Effector memory CD4-positive, alpha-beta T cell (primary cell): Measurements from ENCODE around the gene SPIRE1.
"Not testable (repeated sequence)": the region's sequence is repeated elsewhere in the genome, so short reads cannot be mapped to it uniquely, and the experiment has no call there.

Experiments
- DNase-seq, 3 donors: peaks; one replicate each; pipeline ENCODE4 v3.0.0-alpha.2; 2020
- H3K27ac ChIP-seq: 2 replicates; pipeline ENCODE4 v1.7.0; 2013; ENCODE audit warnings: mild to moderate bottlenecking, low read length, moderate library complexity; ENCODE audit not compliant: insufficient read depth, poor library complexity, severe bottlenecking
- H3K27me3 ChIP-seq: replicated peaks from 2 replicates; pipeline ENCODE4 v1.7.0; 2013; ENCODE audit warnings: mild to moderate bottlenecking, low read length; ENCODE audit not compliant: insufficient read depth, control insufficient read depth, poor library complexity, severe bottlenecking
- H3K36me3 ChIP-seq: 2 replicates; pipeline ENCODE4 v1.7.0; 2013; ENCODE audit warnings: mild to moderate bottlenecking, low read length, moderate library complexity; ENCODE audit not compliant: control insufficient read depth, insufficient read depth
- H3K4me1 ChIP-seq: 2 replicates; pipeline ENCODE4 v1.7.0; 2013; ENCODE audit warnings: low read length, mild to moderate bottlenecking; ENCODE audit not compliant: control insufficient read depth, insufficient read depth, poor library complexity, severe bottlenecking
- H3K4me3 ChIP-seq: 2 replicates; pipeline ENCODE4 v1.7.0; 2013; ENCODE audit warnings: low read length, low read depth, mild to moderate bottlenecking; ENCODE audit not compliant: insufficient read depth, poor library complexity, severe bottlenecking
- H3K9me3 ChIP-seq: 2 replicates; pipeline ENCODE4 v1.7.0; 2013; ENCODE audit warnings: mild to moderate bottlenecking, low read length, moderate library complexity; ENCODE audit not compliant: control insufficient read depth

SPIRE1 gene

GRCh38 chr18:12651651-12652050, 6.3 kb downstream of the SPIRE1 start:
- DNase-seq, result no peak
- Histone ChIP-seq H3K4me3 (no peak overlapping the region), H3K36me3 (no peaks in the 10 kb centered on the region), H3K9me3 (no peaks in the 10 kb centered on the region), H3K4me1 (no peaks in the 10 kb centered on the region), H3K27me3 (no peaks in the 10 kb centered on the region), H3K27ac (no peak overlapping the region)

GRCh38 chr18:12647773-12648172, 10.1 kb downstream of the SPIRE1 start:
- H3K27ac ChIP-seq, result no peak overlapping the region
- H3K27me3 ChIP-seq, result no peaks in the 10 kb centered on the region
- H3K9me3 ChIP-seq, result no peaks in the 10 kb centered on the region
- no peak for DNase-seq
- no peaks in the 10 kb centered on the region for H3K36me3 ChIP-seq
- no peak overlapping the region for H3K4me3 ChIP-seq
- no peaks in the 10 kb centered on the region for H3K4me1 ChIP-seq

GRCh38 chr18:12645751-12646203, 12.1 kb downstream of the SPIRE1 start:
- no peaks in the 10 kb centered on the region for H3K27me3 ChIP-seq
- no peaks in the 10 kb centered on the region for H3K4me1 ChIP-seq
- no peaks in the 10 kb centered on the region for H3K36me3 ChIP-seq
- no peak for DNase-seq
- H3K4me3 ChIP-seq, result no peak overlapping the region
- no peaks in the 10 kb centered on the region for H3K9me3 ChIP-seq
- no peak overlapping the region for H3K27ac ChIP-seq

DNA sequence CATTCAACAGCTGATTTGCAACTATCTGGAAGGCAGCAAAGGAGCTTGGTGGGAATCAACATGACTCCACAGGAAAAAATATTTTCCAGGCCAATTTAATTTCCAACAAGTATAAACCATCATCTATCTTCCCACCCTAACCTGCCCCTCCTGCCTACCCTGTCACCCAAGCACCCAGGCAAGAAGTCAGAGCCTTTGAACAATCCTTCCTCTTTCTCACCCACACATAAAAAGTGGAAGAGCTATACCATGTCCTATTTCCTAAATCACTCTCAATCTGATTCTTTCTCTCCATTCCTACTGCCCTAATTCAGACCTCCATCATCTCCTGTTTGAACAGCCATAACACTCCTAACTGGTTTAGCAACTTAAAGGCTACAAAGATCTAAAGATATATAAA, 12.7 kb downstream of the SPIRE1 start:
- no peak overlapping the region for H3K27ac ChIP-seq
- no peaks in the 10 kb centered on the region for H3K27me3 ChIP-seq
- H3K9me3 ChIP-seq, result no peaks in the 10 kb centered on the region
- no peaks in the 10 kb centered on the region for H3K36me3 ChIP-seq
- H3K4me3 ChIP-seq, result no peak overlapping the region
- DNase-seq, result no peak
- H3K4me1 ChIP-seq, result no peaks in the 10 kb centered on the region

DNA sequence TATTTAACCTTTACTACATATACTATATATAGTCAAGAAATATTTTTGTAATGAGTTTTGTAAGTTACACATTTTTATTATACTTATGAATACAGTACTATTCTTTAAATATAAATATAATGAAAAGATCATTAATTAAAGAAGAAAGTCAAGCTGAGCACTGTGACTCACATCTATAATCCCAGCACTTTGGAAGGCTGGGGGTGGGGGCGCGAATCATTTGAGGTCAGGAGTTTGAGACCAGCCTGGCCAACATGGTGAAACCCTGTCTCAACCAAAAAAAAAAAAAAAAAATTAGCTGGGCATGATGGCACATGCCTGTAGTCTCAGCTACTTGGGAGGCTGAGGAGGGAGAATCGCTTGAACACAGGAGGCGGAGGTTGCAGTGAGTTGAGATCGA, 14.2 kb downstream of the SPIRE1 start:
- not testable (repeated sequence) for DNase-seq, H3K9me3 ChIP-seq, H3K27ac ChIP-seq, H3K4me1 ChIP-seq, H3K4me3 ChIP-seq, H3K27me3 ChIP-seq, H3K36me3 ChIP-seq

DNA sequence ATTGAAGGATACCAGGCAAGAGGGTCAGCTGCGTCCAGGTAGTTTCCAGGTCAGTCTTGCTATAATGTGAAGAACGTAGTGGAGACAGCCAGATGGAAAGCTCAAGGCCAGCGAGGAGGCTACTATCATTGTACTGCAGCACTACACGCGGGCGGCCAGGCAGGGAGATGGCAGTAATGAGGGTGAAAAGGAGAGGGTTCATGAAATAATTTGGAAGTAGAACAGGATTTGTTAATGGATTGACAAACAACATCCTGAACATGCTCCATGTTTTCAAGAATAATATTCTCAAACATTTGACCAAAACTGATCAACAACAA, 17.1 kb downstream of the SPIRE1 start:
- no peaks in the 10 kb centered on the region for H3K4me1 ChIP-seq
- no peak overlapping the region for H3K4me3 ChIP-seq
- no peaks in the 10 kb centered on the region for H3K36me3 ChIP-seq

DNA sequence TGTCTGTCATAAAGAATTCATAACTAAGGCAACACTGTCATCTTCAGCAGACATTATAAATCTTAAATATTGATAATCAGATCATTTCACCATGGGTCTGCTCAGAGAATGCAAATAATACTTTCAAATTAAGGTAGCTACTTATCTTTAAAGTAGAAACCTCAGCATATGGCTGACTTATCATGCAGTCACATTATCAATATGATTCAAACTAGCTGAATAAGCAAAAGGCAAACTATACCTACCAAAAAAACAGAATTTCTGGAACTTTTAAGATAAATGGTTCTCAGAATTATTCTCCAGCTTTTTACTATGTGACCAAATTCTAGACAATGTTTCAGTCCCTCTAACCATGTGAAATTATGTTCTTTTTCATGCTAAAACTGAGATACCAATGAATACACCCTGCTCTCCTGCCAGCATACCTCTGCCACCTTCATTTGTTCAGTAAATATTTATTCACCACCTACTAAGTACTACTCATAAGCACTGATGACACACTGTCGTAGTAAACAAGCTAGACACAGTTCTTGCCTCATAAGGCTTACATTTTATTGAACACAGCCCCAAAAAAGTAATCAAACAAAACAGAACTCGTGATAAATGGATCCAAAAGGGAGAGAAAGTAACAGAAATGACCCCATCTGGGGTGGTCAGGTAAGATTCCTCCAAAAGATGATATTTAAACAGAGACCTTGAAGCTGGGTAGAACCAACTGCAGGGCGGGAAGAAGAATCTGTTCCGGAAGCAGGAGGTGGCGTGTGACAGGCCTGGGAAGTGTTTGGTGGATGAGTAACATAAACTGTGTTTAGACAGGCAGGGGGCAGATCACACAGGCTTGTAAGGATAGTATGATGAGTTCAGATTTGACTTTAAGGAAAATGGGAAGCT, 17.7 kb downstream of the SPIRE1 start:
- Histone ChIP-seq H3K4me3 (no peak overlapping the region), H3K27me3 (no peaks in the 10 kb centered on the region), H3K36me3 (no peaks in the 10 kb centered on the region), H3K9me3 (no peaks in the 10 kb centered on the region), H3K27ac (no peak overlapping the region), H3K4me1 (no peaks in the 10 kb centered on the region)
- no peak for DNase-seq

More for the DNA sequence above, 17.1 kb downstream of the SPIRE1 start:
- Histone ChIP-seq H3K27me3 (no peaks in the 10 kb centered on the region), H3K27ac (no peak overlapping the region), H3K9me3 (no peaks in the 10 kb centered on the region)
- no peak for DNase-seq

- H3K36me3 ChIP-seq, result no peaks in the 10 kb centered on the region
- no peaks in the 10 kb centered on the region for H3K9me3 ChIP-seq
- no peaks in the 10 kb centered on the region for H3K4me1 ChIP-seq
- H3K27ac ChIP-seq, result no peak overlapping the region
- no peaks in the 10 kb centered on the region for H3K27me3 ChIP-seq
- no peak overlapping the region for H3K4me3 ChIP-seq
- DNase-seq, result no peak
These were observed 19.2 kb downstream of the SPIRE1 start for GRCh38 chr18:12638644-12639124.

DNA sequence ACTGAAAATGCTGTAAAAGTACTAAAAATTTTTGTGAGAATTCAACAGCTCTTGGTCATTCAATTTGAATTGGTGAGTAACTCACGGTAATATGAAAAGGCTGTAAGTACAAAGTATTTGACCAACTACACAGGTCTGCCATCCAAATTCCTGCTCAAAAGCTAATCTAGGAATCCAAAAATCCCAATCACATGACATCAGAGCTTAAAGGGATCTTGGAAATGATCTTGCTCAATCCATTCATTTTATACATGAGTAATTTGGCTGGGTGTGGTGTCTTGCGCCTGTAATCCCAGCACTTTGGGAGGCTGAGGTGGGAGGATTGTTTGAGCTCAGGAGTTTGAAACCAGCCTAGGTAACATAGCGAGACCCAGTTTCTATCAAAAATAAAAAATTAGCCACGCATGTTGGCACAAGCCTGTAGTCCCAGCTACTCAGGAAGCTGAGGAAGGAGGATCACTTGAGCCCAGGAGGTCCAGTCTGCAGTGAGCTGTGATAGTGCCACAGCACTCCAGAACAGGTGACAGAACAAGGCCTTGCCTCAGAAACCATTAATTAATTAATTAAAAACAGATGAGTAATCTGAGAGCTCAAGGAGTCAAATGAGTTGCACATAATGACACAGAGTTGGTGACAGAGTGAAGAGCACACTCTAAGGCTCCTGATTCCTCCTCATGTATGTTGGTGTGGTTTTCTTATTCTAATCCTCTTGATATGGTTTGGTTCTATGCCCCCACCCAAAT, 19.8 kb downstream of the SPIRE1 start:
- Histone ChIP-seq H3K9me3 (no peaks in the 10 kb centered on the region), H3K4me3 (no peak overlapping the region), H3K4me1 (no peaks in the 10 kb centered on the region), H3K36me3 (no peaks in the 10 kb centered on the region), H3K27ac (no peak overlapping the region), H3K27me3 (no peaks in the 10 kb centered on the region)
- no peak for DNase-seq

GRCh38 chr18:12637393-12637792, 20.5 kb downstream of the SPIRE1 start:
- Histone ChIP-seq H3K4me3 (no peak overlapping the region), H3K27me3 (no peaks in the 10 kb centered on the region), H3K36me3 (no peaks in the 10 kb centered on the region), H3K9me3 (no peaks in the 10 kb centered on the region), H3K27ac (no peak overlapping the region), H3K4me1 (no peaks in the 10 kb centered on the region)
- DNase-seq, result no peak
